ENCODE measurements around the gene ESM1.
"Not testable (repeated sequence)": the region's sequence is repeated elsewhere in the genome, so short reads cannot be mapped to it uniquely, and the experiment has no call there.

Gene ESM1, protein sequence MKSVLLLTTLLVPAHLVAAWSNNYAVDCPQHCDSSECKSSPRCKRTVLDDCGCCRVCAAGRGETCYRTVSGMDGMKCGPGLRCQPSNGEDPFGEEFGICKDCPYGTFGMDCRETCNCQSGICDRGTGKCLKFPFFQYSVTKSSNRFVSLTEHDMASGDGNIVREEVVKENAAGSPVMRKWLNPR

DNA sequence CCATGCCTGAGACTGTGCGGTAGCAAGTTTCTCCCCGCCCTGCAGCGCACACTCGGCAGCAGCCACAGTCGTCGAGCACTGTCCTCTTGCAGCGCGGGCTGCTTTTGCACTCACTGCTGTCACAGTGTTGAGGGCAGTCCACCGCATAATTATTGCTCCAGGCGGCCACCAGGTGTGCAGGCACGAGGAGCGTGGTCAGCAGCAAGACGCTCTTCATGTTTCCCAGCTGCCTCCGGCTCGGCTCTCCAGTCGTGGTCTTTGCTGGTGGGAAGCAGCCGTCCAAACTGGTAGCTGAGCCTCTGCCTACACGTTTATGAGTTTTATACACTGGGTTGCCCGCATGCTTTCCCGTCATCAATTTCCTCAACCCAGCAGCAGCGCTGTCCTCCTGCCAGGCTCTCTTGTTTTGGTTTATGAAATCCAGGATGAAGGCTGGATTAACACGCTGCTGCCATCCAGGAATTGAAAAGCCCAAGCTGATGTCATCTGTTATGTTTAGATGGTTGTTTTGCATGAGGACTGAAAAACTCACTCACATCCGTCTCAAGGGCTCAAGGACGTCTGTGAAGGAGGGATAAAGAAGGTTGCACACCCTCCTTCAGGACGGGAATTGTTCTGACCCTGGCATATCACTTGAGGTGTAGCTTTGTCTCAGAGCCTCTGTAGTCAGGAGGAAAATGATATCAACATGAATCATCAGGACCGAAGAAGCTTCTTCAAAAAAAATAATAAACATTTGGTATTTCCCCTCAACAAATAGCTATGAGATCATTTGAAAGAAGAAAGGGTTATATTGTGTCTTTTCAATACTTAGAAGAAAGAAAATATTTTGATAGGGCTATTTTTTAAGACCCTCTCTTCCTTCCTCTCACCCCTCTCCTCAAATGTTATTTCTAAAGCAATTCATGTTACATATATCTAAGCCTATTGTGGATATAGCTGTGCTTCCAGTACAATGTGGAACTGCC lies at the start of gene ESM1:
Gene ESM1, minus strand, starts transcription at position 293 of the 968 bp plus-strand sequence. Its CDS starts 76 bp downstream, at position 217.
- ATAC-seq (peak; percentile 40), DNase-seq (no peak)

DNA sequence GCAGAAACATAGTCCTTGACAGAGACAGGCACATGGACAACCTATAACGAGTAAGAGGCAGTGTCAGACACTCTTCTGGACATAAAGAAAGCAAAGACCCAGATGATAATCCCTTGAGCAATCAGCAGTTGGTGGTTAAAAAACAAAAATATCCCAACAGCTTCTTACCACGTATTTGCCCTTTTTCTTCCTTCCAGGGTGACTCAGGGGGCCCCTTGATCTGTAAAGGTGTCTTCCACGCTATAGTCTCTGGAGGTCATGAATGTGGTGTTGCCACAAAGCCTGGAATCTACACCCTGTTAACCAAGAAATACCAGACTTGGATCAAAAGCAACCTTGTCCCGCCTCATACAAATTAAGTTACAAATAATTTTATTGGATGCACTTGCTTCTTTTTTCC lies 48.2 kb upstream of the ESM1 start:
- DNase-seq, result peak; percentile 19
- ATAC-seq, result peak; percentile 48

DNA sequence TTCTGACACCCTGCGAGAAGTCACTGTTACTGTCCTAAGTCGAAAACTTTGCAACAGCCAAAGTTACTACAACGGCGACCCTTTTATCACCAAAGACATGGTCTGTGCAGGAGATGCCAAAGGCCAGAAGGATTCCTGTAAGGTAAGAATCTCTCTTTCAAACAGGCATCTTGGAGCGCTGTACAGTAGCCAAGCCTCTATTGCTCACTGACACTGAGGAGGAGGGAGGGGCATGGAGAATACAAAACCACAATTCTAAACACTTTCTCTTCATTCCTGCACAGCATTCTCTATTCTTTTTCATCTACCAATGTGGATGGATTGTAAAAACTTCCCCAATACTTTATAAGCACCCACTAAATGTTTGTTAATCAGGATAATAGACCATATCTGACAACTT lies 46.1 kb upstream of the ESM1 start:
- ATAC-seq (no peak), DNase-seq (no peak)

DNA sequence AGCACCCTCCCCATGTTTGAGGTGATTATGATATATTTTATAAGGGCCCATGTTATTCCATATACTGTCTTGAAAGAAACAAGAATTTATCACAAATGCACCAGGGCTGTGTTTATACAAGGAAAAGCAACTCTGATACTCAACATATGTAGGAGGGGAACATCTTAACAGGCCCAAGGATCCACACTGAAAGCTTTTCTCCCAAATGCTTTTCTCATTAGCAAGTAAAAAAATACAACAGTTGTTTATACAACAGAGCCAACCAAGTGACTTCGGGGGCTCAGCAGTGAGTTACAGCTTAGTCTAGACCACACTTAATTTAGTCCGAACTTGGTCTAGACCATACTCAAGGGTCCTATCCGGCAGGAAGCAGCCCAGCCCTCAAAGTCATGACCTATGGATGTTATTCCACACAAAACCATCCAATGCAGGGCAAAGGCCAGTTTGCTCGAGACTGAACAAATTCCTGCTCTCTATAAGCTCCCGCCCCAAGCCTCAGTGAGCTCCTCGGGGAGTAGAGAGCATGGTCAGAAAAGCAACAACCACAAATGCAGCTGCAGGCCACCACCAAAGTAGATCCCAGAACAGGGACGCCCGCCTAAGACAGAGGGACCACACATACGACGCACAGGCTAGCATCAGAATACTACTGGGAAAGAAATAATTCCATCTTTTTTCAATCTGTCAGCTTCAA lies 45.4 kb upstream of the ESM1 start:
- no peak for ATAC-seq
- no peak for DNase-seq

DNA sequence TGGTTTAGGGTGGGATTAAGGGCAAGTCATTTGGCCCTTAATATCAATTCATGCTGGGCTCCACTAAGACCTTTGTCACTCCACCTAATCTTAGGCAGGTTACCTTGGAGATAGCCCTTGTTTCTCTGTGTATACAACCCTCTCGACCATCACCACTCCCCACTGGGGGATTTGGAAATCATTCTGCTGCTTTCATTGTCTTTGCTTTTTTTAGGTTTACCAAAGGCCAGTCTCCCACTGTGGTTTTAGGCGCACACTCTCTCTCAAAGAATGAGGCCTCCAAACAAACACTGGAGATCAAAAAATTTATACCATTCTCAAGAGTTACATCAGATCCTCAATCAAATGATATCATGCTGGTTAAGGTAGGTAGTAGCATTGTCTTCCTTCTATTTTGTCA lies 44.8 kb upstream of the ESM1 start:
- DNase-seq (no peak), ATAC-seq (no peak)

DNA sequence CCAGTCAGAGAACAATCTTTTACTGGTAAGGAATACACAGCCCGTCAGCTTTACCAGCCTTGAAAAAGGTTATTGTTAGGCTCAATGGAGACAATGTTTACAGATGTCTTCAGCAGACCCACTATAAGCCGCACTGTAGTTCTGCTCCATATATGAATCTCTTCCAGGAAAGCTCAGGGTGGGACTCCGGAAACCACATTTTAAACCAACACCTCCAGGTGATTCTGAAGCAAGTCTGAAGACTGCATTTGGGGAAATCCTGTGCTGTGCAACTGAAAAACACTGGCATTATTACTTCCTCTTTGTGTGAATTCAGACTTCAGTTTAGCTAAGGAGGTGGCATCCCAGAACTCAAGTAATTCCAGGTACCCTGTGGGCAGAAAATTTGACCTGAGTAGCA lies 42.2 kb upstream of the ESM1 start:
- no peak for DNase-seq
- peak; percentile 74 for ATAC-seq

DNA sequence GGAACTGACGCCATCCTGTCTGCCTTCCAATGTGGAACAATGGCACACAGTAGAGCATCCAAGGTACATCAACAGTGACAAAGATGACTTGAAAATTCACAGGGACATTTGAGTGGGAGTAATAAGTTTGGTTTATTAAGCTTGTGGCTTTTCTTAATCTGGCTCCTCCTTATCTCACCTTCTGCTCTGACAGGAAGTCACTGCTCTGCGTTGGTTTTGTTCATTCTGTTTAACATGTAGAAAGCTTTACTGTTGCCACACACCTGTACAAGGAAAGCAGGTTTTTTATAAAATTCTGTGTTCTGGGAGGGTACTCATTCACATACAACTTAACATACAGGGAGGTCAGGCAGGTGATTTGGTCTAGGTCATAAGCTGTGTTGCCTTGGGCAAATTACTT lies 37.1 kb upstream of the ESM1 start:
- no peak for DNase-seq
- ATAC-seq, result no peak

DNA sequence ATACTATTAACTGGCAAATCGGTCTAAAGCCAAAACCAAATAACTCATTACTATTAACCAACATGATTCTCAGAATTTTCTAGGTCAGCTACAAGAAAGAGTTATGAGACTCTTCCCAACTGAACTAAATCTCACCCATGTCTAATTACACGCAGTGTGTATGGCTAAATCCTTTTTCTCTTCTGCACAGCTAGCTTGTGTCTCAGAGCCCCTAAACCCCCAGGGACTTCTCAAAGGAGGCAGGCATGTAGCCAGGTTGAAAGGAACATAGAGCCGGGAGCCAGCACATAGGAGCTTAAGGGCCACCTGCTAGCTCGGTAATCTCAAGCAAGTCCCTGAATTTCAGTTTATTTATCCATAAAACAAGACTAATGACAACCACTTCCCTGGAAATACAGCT lies 36.4 kb upstream of the ESM1 start:
- DNase-seq (no peak), ATAC-seq (no peak)

DNA sequence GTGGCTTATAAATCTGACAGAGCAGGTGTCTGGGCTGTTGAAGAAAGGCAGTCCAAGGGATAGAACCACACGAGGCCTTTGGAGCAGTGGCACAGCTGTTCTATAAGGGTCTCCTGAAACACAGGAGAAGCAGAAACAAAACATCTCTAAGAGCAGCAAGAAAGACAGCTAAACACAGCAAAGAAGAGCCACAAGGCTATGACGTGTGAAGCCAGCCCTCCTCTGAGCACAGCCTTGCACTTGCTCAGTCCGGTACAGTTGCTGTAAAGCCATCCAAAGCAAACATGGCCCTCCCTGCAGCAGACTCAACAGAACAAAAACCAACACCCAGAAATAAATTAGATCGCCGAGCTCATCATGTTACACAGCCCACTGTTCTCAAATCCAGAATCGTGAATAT lies 36.0 kb upstream of the ESM1 start:
- ATAC-seq (no peak), DNase-seq (no peak)

DNA sequence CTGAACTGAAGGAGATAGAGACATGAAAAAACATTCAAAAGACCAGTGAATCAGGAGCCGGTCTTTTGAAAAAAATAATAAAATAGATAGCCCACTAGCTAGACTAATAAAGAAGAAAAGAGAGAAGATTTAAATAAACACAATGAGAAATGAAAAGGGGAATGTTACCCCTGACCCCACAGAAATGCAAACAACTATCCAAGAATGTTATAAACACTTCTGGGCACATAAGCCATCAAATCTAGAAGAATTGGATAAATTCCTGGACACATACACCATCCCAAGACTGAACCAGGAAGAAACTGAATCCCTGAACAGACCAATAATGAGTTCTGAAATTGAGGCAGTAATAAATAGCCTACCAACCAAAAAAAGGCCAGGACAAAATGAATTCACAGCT lies 24.8 kb upstream of the ESM1 start:
- DNase-seq, ATAC-seq: not testable (repeated sequence)

DNA sequence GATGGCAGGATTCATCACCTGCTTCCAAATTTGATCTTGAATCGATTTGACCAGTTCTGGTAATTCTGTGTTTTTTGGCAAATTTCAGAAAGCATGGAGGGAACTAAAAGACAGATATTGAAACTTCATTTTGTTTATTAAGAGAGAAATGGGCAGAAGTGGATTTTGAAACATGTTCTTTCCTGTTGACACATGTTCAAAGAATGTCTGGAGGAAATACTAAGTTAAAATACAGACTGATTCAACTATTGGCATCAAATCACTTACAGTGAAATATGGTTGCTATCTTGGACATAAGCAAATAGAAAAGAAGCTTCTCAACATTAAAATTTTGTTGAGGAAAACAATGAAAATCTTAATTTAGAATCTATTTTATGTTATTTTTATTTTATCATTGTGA lies 19.3 kb upstream of the ESM1 start:
- DNase-seq (no peak), ATAC-seq (no peak)

DNA sequence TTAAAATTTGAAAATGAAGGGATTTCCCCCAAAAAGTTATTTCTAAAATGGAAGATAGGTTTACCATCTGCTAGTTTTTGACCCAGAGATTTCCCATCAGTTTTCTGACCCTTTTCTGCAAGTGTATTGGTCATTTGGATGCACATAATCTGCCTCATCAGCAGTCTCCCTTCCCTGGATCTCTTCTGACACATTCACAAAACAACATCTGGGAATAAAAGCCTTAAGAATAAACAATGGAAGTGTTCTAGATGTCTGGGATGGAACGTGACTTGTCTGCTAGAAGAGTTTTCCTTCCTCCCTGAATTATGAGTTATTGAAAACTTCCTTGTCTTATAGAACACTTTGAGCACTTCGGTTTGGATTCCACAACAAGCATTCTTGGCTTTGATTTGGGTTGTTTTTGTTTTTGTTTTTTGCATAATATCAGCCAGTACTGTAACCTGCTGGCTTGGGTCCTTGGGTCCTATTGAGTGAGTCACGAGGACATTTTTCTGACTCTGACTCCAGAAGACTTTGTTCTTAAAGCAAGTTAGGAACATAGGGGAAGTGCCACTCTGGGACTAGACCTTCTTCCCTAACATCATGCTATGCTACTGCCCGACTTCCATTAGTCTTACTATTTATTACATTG lies 18.2 kb upstream of the ESM1 start:
- DNase-seq, result no peak
- no peak for ATAC-seq

DNA sequence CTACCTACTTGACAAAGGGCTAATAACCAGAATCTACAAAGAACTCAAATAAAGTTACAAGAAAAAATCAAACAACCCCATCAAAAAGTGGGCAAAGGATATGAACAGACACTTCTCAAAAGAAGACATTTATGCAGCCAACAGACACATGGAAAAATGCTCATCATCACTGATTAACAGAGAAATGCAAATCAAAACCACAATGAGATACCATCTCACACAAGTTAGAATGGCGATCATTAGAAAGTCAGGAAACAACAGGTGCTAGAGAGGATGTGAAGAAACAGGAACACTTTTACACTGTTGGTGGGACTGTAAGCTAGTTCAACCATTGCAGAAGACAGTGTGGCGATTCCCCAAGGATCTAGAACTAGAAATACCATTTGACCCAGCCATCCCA lies 16.8 kb upstream of the ESM1 start:
- not testable (repeated sequence) for ATAC-seq, DNase-seq

DNA sequence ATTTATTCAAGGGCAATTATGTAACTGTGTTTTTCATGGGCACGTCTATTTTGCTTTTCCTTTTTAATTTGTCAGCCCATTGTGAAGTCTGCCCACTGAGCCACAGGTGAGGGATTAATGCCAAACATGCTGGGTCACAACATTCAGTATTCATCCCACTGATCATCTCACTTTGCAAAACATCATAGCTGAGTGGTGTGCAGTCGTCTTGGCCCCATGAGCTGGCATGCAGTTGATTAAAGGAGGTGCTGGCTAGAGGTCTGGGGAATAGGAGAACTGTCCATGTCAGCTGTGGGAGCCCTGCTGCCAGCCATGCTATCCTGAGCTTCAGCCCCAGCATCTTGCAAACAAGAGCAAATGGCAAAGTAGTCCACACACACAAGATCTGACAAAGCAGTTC lies 11.7 kb upstream of the ESM1 start:
- no peak for DNase-seq
- ATAC-seq, result no peak

DNA sequence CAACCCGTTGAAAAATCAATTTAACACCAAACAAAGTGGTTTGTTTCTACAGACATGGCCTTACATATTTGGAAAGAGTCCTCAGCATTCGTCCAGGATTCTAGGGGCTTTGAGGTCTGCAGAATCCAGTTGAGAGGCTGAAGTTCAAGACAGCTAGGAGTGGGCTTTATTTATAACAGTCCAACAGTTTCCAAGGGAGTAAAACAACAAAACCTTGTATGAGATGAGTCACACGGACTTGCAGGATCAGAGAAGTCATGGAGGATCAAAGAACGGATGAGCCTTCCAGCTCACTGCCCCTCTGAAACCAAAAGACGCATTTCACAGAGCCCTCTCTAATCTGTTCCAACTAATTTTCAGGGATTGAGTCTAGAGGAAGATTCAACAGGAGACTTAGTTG lies 11.1 kb upstream of the ESM1 start:
- DNase-seq, result no peak
- ATAC-seq, result no peak

DNA sequence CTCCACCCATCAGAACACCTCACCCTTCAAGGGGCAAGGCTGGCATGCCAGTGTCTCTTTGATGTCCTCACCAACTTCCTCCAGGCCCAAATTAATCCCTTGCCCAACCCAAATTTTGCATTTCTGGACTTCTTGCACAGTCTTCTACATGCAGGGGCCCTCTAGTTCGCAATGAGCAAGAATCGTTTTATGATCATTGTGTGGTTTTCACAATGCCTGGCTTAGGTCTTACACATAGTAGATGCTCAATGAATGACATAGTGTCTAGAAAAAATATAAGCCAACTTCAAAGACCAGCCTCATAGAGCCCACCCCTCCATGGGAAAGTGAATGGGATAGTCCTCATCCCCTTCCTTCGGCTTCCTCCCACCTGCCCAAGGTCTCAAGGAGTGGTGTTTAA lies 9.8 kb upstream of the ESM1 start:
- ATAC-seq, result no peak
- DNase-seq, result no peak

DNA sequence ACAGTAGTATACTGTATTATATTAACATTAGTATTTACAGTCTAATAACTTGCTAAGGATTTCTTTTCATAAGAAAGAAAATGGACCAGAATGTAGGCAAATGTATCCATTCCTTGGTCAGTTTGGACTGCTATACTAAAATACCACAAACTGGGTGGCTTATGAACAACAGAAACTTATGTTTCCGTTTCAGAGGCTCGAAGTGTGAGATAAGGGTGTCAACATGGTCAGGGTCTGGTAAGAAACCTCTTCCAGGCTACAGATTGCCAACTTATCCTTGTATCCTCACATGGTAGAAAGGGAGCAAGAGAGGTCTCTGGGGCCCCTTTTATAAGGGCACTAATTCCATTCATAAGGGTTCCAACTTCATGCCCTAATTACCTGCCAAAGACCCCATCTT lies 9.2 kb upstream of the ESM1 start:
- no peak for ATAC-seq
- no peak for DNase-seq

DNA sequence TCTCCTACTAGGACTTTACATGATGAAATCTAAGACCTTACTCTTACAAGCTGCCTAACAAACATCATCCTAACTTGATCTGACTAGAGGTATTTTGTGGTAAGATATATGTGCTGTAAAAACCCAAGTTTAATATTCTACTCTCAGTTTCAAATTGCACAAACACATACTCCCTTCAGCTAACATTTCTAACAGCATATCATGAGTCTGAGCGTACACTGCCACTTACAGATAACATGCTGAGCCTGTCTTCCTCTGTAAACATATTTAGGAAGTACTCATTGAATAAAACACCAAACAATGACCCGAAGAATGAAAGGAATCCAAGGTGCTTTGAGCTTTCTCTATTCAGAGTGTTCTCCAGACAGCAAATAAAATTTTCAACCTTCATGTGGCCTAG lies 7.9 kb upstream of the ESM1 start:
- no peak for DNase-seq
- ATAC-seq, result no peak

DNA sequence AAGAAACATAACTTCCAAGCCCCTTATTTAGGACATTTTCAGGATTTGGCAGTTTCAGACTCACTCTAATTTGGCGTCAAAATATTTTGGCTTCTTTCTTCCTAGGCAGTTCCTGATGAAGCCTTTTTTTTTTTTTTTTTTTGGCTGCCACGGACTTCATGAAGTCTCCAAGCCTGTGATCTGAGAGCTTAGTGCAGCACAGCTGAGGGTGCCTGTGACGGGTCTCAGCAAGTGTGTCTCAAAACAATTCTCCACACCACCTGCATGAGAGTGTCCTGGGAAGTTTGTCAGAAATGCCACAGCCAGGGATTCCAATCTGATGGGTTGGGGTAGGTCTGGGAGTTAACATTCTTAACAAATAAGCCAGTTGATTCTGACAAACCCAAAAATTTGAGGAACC lies 6.0 kb upstream of the ESM1 start:
- ATAC-seq (no peak), DNase-seq (no peak)

DNA sequence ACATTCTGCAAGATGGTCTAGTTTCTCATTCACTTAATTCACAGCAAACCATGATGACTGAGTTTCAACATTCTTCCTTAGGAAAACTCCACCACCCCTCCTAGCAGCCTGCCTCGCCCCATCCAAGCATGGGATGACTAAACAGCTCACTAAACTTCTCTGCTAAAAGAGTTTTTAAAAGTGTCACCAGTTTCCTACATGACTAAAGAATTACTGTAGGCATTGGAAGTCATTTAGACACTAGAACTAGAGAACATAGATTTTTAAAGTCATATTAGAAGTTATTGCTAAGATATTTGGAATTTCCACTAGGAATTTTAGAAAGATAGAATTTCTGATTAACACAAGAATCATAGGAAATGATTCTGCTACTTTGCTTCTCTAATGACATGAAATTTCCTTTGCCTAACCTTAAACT lies 5.5 kb upstream of the ESM1 start:
- ATAC-seq, result no peak
- no peak for DNase-seq

DNA sequence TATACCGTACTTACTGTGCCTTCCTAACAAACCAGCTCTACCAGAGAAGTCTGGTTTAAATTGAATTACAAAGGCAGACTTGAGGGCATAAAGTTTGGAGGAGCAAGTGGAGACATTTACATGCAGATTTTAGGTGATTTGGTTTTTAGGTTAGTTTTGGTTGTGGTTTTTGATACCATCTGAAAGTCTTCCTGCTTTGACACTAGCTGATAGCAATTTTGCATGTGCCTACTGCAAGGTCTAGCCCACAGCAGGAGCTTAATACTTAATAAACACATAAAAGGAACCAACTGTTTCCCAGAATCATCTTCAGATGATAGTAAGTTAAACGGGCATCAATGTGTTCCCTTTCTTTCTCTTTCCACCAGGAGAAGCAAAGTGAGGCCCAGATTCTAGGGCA lies 3.4 kb upstream of the ESM1 start:
- ATAC-seq (no peak), DNase-seq (no peak)

DNA sequence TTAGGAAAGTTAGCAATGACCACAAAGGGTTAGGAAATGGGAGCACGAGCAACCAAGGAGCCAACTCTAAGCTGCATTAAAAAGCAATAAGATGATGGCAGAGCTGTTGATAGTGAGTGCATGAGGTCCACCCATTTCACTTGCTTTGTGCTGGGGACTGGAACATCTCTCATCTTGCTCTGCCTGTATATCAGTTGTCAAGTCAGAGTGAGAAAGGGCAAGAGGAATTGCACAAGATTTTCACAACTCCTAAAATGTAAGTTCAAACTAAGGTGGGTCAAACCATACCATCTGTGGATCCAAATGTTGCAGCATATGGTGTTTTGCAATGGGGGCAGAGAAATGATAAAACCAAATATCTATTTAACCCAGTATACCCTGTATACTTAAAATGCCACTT lies 2.8 kb upstream of the ESM1 start:
- ATAC-seq, result no peak
- no peak for DNase-seq

DNA sequence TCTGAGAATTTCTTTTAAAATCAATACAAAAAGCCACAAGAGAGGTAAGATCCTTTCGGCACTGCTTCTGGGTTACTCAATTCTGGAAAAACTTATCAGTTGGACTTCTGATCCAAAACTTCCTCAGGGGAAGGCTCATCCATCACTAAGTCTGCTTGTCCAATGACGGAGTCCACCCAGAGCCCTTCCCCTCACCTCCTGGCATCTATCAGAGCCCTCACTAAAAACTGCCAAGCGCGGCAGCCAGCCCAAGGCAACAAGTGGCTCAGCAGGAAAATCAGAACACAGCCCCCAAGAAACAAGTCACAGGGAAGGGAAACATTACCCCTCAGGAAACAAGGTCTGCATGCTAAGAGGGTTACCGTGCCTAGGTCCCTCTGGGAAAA lies 869 bp upstream of the ESM1 start:
- ATAC-seq, result no peak
- no peak for DNase-seq
